HG02840 (cell line): Measurements from ENCODE around the gene CTPS2.
A peak's percentile ranks its signal among the peaks of the same experiment; 100 is the strongest.
"Not testable (repeated sequence)": the region's sequence is repeated elsewhere in the genome, so short reads cannot be mapped to it uniquely, and the experiment has no call there.

ENCODE experiments used
- ATAC-seq: cut with Tn5 transposase; IDR thresholded peaks from one replicate; pipeline ENCODE4 v1.9.1; 2021; ENCODE audit warnings: mild to moderate bottlenecking, moderate library complexity, moderate number of reproducible peaks; ENCODE audit not compliant: unreplicated experiment, low FRiP score

Gene CTPS2

GRCh38 chrX:16712548-16713155 lies at the start of gene CTPS2:
Gene CTPS2 (minus strand): TSS chrX:16712669. CDS start chrX:16702902, 9,767 bp downstream.
- peak; percentile 53 for ATAC-seq

- ATAC-seq = not testable (repeated sequence)
These were observed 49.0 kb upstream of the CTPS2 start for GRCh38 chrX:16761500-16761899.

- ATAC-seq = no peak
These were observed 44.3 kb upstream of the CTPS2 start for GRCh38 chrX:16756724-16757123.

GRCh38 chrX:16754019-16754418 lies 41.5 kb upstream of the CTPS2 start:
- no peak for ATAC-seq

GRCh38 chrX:16750136-16750535 lies 37.7 kb upstream of the CTPS2 start:
- no peak for ATAC-seq

GRCh38 chrX:16748425-16748824 lies 36.0 kb upstream of the CTPS2 start:
- no peak for ATAC-seq

- ATAC-seq = no peak
These were observed 33.2 kb upstream of the CTPS2 start for GRCh38 chrX:16745659-16746058.

GRCh38 chrX:16745102-16745501 lies 32.6 kb upstream of the CTPS2 start:
- ATAC-seq = no peak

- no peak for ATAC-seq
These were observed 31.3 kb upstream of the CTPS2 start for GRCh38 chrX:16743604-16744325.

GRCh38 chrX:16739574-16739973 lies 27.1 kb upstream of the CTPS2 start:
- ATAC-seq = no peak

- no peak for ATAC-seq
These were observed 24.6 kb upstream of the CTPS2 start for GRCh38 chrX:16737024-16737423.

GRCh38 chrX:16733013-16733412 lies 20.5 kb upstream of the CTPS2 start:
- no peak for ATAC-seq

GRCh38 chrX:16730450-16730849 lies 18.0 kb upstream of the CTPS2 start:
- no peak for ATAC-seq

GRCh38 chrX:16727637-16728036 lies 15.2 kb upstream of the CTPS2 start:
- ATAC-seq = no peak

- ATAC-seq = not testable (repeated sequence)
These were observed 14.0 kb upstream of the CTPS2 start for GRCh38 chrX:16726347-16726988.

GRCh38 chrX:16725072-16725471 lies 12.6 kb upstream of the CTPS2 start:
- no peak for ATAC-seq

- no peak for ATAC-seq
These were observed 10.0 kb upstream of the CTPS2 start for GRCh38 chrX:16722481-16722880.

GRCh38 chrX:16719334-16720084 lies 7.0 kb upstream of the CTPS2 start, which contains the start of gene SYAP1:
Gene SYAP1 (plus strand): TSS chrX:16719612. CDS start chrX:16719725, 113 bp downstream.
- ATAC-seq = peak; percentile 97

GRCh38 chrX:16718824-16719333 lies 6.4 kb upstream of the CTPS2 start:
- ATAC-seq = peak; percentile 38

GRCh38 chrX:16716451-16716850 lies 4.0 kb upstream of the CTPS2 start:
- ATAC-seq = not testable (repeated sequence)

- ATAC-seq = not testable (repeated sequence)
These were observed 3.2 kb upstream of the CTPS2 start for GRCh38 chrX:16715638-16716037.
